IMR-90 (cell line): ENCODE results near the gene HMCES. TPM values are rescaled to one million over a fixed set of nuclear protein-coding genes. Genes with fewer than 3 reads are reported as not detected.

Experiments used
- ATAC-seq: fragments of 200-7000 bp; cut with Tn5 transposase; 2 replicates; pipeline ENCODE4 v1.9.1; 2020; ENCODE audit warnings: low read depth, mild to moderate bottlenecking, moderate library complexity
- BruUV-seq: library from RNA; stranded (reverse); fragments of 400-500 nt; replicated peaks from 2 replicates; lab custom pipeline; 2021; lab: Mats Ljungman, UMichigan
- CTCF ChIA-PET: fragments of 300-600 bp; formaldehyde crosslinking; extraction: SDS; loops from one replicate; lab custom pipeline; 2021; ENCODE audit warnings: antibody characterized with exemption; lab: Yijun Ruan, JAX
- POLR2A ChIA-PET: fragments of 300-600 bp; sonication (Branson Sonifier 250); formaldehyde crosslinking; loops from one replicate; lab custom pipeline; 2022; ENCODE audit warnings: antibody characterized with exemption; ENCODE audit not compliant: unreplicated experiment; lab: Charles Lee
- DNase-seq: peaks from one replicate; pipeline ENCODE4 v3.0.0; 2013
- H2AFZ ChIP-seq: replicated peaks from 2 replicates; pipeline ENCODE3; 2013; ENCODE audit warnings: low read length, mild to moderate bottlenecking; ENCODE audit not compliant: poor library complexity
- H2AK5ac ChIP-seq: 2 replicates; pipeline ENCODE4 v1.6.1; 2013; ENCODE audit warnings: low read depth, low read length, inconsistent platforms
- H2AK9ac ChIP-seq: replicated peaks from 2 replicates; pipeline ENCODE3; 2013; ENCODE audit warnings: mild to moderate bottlenecking, low read depth, low read length, moderate library complexity; ENCODE audit not compliant: poor library complexity
- H2BK120ac ChIP-seq: 2 replicates; pipeline ENCODE4 v1.6.1; 2013; ENCODE audit warnings: low read depth, low read length, inconsistent platforms
- H2BK15ac ChIP-seq: 3 replicates; pipeline ENCODE4 v1.6.1; 2013; ENCODE audit warnings: low read depth, low read length, inconsistent platforms
- H2BK20ac ChIP-seq: 2 replicates; pipeline ENCODE4 v1.6.1; 2013; ENCODE audit warnings: low read depth, mild to moderate bottlenecking, inconsistent platforms, low read length, moderate library complexity
- H2BK5ac ChIP-seq: 2 replicates; pipeline ENCODE4 v1.6.1; 2013; ENCODE audit warnings: mild to moderate bottlenecking, low read depth, low read length, inconsistent platforms; ENCODE audit not compliant: poor library complexity, severe bottlenecking
- H3K14ac ChIP-seq: replicated peaks from 2 replicates; pipeline ENCODE4 v1.6.1; 2013; ENCODE audit warnings: low read depth, low read length, inconsistent platforms
- H3K18ac ChIP-seq: 2 replicates; pipeline ENCODE4 v1.6.1; 2013; ENCODE audit warnings: low read depth, low read length, control low read depth
- H3K23ac ChIP-seq: 2 replicates; pipeline ENCODE4 v1.6.1; 2013; ENCODE audit warnings: low read depth, low read length, inconsistent platforms
- H3K27ac ChIP-seq: 2 replicates; pipeline ENCODE4 v1.5.1; 2013; ENCODE audit warnings: mild to moderate bottlenecking, control low read depth, low read length; ENCODE audit not compliant: insufficient read depth
- H3K27me3 ChIP-seq: 2 replicates; pipeline ENCODE4 v1.6.1; 2013; ENCODE audit warnings: low read length; ENCODE audit not compliant: control insufficient read depth, insufficient read depth
- H3K36me3 ChIP-seq: 2 replicates; pipeline ENCODE4 v1.6.1; 2013; ENCODE audit warnings: low read length, mixed read lengths; ENCODE audit not compliant: control insufficient read depth, insufficient read depth
- H3K4ac ChIP-seq: 2 replicates; pipeline ENCODE4 v1.6.1; 2013; ENCODE audit warnings: low read depth, low read length, inconsistent platforms
- H3K4me1 ChIP-seq: 2 replicates; pipeline ENCODE4 v1.6.1; 2013; ENCODE audit warnings: low read length, mixed read lengths; ENCODE audit not compliant: control insufficient read depth, insufficient read depth
- H3K4me2 ChIP-seq: 2 replicates; pipeline ENCODE4 v1.6.1; 2013; ENCODE audit warnings: low read depth, mild to moderate bottlenecking, control low read depth, low read length, moderate library complexity
- H3K4me3 ChIP-seq: 2 replicates; pipeline ENCODE4 v1.5.1; 2013; ENCODE audit warnings: low read depth, mild to moderate bottlenecking, control low read depth, low read length, moderate library complexity; ENCODE audit not compliant: insufficient read depth
- H3K56ac ChIP-seq: 2 replicates; pipeline ENCODE4 v1.6.1; 2013; ENCODE audit warnings: low read length, inconsistent platforms; ENCODE audit not compliant: insufficient read depth; ENCODE audit errors: extremely low read depth
- H3K79me1 ChIP-seq, 2 experiments: 2 replicates each; pipeline ENCODE4 v1.6.1; 2013; ENCODE audit warnings: low read length in 2 of 2, inconsistent platforms in 1 of 2, low read depth in 1 of 2
- H3K9ac ChIP-seq: 2 replicates; pipeline ENCODE4 v1.6.1; 2013; ENCODE audit warnings: low read depth, low read length, control low read depth
- H3K9me1 ChIP-seq: 2 replicates; pipeline ENCODE4 v1.6.1; 2013; ENCODE audit warnings: low read length, inconsistent platforms; ENCODE audit not compliant: insufficient read depth
- H3K9me3 ChIP-seq: 2 replicates; pipeline ENCODE4 v1.6.1; 2013; ENCODE audit warnings: low read length; ENCODE audit not compliant: control insufficient read depth, insufficient read depth
- H4K20me1 ChIP-seq: 2 replicates; pipeline ENCODE4 v1.6.1; 2013; ENCODE audit warnings: low read length, inconsistent platforms; ENCODE audit not compliant: insufficient read depth
- H4K5ac ChIP-seq: 2 replicates; pipeline ENCODE4 v1.6.1; 2013; ENCODE audit warnings: mild to moderate bottlenecking, low read depth, low read length, control low read depth
- H4K8ac ChIP-seq, 2 experiments: 2 replicates each; pipeline ENCODE4 v1.6.1; 2013; ENCODE audit warnings: low read depth in 2 of 2, low read length in 2 of 2, control low read depth in 1 of 2, inconsistent platforms in 1 of 2
- H4K91ac ChIP-seq: 2 replicates; pipeline ENCODE4 v1.6.1; 2013; ENCODE audit warnings: low read depth, low read length, inconsistent platforms; ENCODE audit not compliant: insufficient read depth
- BHLHE40 ChIP-seq: fragments of 150-350 bp; IDR thresholded peaks from 2 replicates; pipeline ENCODE4 v1.6.1; 2016; ENCODE audit warnings: mild to moderate bottlenecking, low read depth, low read length
- CEBPB ChIP-seq: IDR thresholded peaks from 2 replicates; pipeline ENCODE4 v1.6.1; 2012; ENCODE audit warnings: low read depth, low read length, improper control_type of control experiment
- FOS ChIP-seq: fragments of 150-350 bp; IDR thresholded peaks from 2 replicates; pipeline ENCODE4 v1.6.1; 2016; ENCODE audit warnings: low read depth, low read length
- MAFK ChIP-seq: IDR thresholded peaks from 2 replicates; pipeline ENCODE4 v1.6.1; 2012; ENCODE audit warnings: low read depth, low read length, improper control_type of control experiment
- MAZ ChIP-seq: IDR thresholded peaks from 2 replicates; pipeline ENCODE4 v1.6.1; 2012; ENCODE audit warnings: low read depth, mild to moderate bottlenecking, low read length, improper control_type of control experiment, moderate library complexity, borderline replicate concordance
- POLR2A ChIP-seq: IDR thresholded peaks from 2 replicates; pipeline ENCODE4 v1.6.1; 2012; ENCODE audit warnings: mild to moderate bottlenecking, low read depth, low read length
- RAD21 ChIP-seq: IDR thresholded peaks from 2 replicates; pipeline ENCODE4 v1.6.1; 2012; ENCODE audit warnings: low read length, improper control_type of control experiment
- RCOR1 ChIP-seq: IDR thresholded peaks from 2 replicates; pipeline ENCODE4 v1.6.1; 2012; ENCODE audit warnings: mild to moderate bottlenecking, low read length, improper control_type of control experiment; ENCODE audit not compliant: insufficient replicate concordance
- SMC3 ChIP-seq: fragments of 150-350 bp; IDR thresholded peaks from 2 replicates; pipeline ENCODE4 v1.6.1; 2016; ENCODE audit warnings: low read depth, mild to moderate bottlenecking, antibody characterized with exemption, low read length, moderate library complexity
- WGBS, 2 experiments: methylation state at CpG; one replicate each; pipeline versions ENCODE4 v1.1.5 to v1.1.7; 2013; ENCODE audit warnings: missing lambda C conversion rate in 2 of 2; ENCODE audit not compliant: insufficient read length in 1 of 2; ENCODE audit errors: extremely low coverage in 2 of 2; 5-methylcytosine and 5-hydroxymethylcytosine counted together
- dilution Hi-C: fragments of 300-500 bp; cut with HindIII; formaldehyde crosslinking; loops from one replicate; pipeline ENCODE4 v1.14.3; 2018; ENCODE audit warnings: low sequenced_read_pairs; ENCODE audit not compliant: unreplicated experiment
- in situ Hi-C: fragments of 300-500 bp; cut with MboI; formaldehyde crosslinking; loops from 3 replicates; pipeline ENCODE4 v1.14.3; 2019; ENCODE audit warnings: low sequenced_read_pairs, inconsistent platforms, mixed read lengths
- intact Hi-C: fragments of 100-400 bp; cut with micrococcal nuclease; formaldehyde crosslinking; loops from 2 replicates; pipeline ENCODE4 v1.10.0; 2022
- polyA plus RNA-seq, 3 experiments: library from polyadenylated mRNA; depleted of rRNA; stranded (reverse); fragments of >200 nt; gene quantifications; 2 replicates each; pipeline ENCODE4 v1.2.3, GENCODE V29; 2012; ENCODE audit warnings: low replicate concordance in 1 of 3
- total RNA-seq: library from RNA; depleted of rRNA; stranded (reverse); fragments of >200 nt; gene quantifications from 2 replicates; pipeline ENCODE4 v1.2.3, GENCODE V29; 2012
- TF ChIP-seq, protein P1 (sequence below): conservative IDR thresholded peaks from 2 replicates; pipeline ENCODE4 v1.5.1; 2012; ENCODE audit warnings: mild to moderate bottlenecking, low read depth, low read length, improper control_type of control experiment
- TF ChIP-seq, protein P2 (sequence below): fragments of 150-350 bp; IDR thresholded peaks from 2 replicates; pipeline ENCODE4 v1.6.1; 2017; ENCODE audit warnings: mild to moderate bottlenecking, antibody characterized with exemption, low read length, low read depth

HMCES gene
- total and polyA plus RNA-seq, 2 of the 4 experiments (the other 2 are of a cell fraction): 26.0 to 30.5 TPM

DNA sequence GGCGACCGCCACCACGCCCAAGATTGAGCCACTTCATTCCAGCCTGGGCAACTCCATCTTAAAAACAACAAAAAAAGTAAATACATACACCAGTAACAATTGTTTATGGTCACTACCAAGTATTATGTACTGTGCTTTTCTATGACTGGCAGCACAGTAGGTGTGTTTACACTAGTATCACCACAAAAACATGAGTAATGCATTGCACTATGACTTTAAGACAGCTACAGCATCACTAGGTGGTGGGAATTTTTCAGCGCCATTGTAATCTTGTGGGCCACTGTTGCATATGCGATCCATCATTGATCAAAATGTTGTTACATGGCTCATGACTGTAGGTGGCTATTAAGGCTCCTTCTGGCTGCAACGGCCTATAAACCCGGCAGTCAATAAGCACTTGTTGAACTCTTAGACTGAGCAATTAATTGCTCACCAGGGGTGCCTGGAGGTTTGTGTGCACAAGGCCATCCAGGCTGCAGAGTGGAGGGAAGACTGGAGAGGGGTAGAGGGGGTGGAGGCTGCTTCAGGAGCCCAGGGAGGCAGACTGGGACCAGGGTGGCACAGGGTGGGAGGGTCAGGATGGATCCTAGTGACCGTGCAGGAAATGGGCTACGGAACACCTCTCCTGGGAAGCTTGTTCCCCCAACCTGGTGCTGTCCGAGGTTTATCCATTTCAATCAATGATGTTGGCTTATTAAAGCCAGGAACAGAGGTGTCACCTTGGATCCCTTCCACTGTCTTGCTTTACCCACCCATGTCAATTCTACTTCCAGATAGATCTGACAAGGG lies 47.1 kb upstream of the HMCES start:
- ATAC-seq (no peak), DNase-seq (peak; percentile 54)
- H3K56ac ChIP-seq: no peak overlapping the region
- no peak overlapping the region for H3K4me3 ChIP-seq
- H4K8ac ChIP-seq: no peak overlapping the region
- POLR2A ChIA-PET: no interaction called here
- TF ChIP-seq, protein P1, sequence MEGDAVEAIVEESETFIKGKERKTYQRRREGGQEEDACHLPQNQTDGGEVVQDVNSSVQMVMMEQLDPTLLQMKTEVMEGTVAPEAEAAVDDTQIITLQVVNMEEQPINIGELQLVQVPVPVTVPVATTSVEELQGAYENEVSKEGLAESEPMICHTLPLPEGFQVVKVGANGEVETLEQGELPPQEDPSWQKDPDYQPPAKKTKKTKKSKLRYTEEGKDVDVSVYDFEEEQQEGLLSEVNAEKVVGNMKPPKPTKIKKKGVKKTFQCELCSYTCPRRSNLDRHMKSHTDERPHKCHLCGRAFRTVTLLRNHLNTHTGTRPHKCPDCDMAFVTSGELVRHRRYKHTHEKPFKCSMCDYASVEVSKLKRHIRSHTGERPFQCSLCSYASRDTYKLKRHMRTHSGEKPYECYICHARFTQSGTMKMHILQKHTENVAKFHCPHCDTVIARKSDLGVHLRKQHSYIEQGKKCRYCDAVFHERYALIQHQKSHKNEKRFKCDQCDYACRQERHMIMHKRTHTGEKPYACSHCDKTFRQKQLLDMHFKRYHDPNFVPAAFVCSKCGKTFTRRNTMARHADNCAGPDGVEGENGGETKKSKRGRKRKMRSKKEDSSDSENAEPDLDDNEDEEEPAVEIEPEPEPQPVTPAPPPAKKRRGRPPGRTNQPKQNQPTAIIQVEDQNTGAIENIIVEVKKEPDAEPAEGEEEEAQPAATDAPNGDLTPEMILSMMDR: no peak
- TF ChIP-seq FOS (no peak), SMC3 (no peak), MAFK (no peak), CEBPB (no peak), RAD21 (no peak), RCOR1 (no peak), POLR2A (no peak), MAZ (no peak), BHLHE40 (no peak)
- TF ChIP-seq, protein P2, sequence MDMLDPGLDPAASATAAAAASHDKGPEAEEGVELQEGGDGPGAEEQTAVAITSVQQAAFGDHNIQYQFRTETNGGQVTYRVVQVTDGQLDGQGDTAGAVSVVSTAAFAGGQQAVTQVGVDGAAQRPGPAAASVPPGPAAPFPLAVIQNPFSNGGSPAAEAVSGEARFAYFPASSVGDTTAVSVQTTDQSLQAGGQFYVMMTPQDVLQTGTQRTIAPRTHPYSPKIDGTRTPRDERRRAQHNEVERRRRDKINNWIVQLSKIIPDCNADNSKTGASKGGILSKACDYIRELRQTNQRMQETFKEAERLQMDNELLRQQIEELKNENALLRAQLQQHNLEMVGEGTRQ: no peak
- no peak overlapping the region for H3K4ac ChIP-seq
- no peak overlapping the region for H4K91ac ChIP-seq
- no peaks in the 10 kb centered on the region for H3K27me3 ChIP-seq
- H2BK120ac ChIP-seq: no peak overlapping the region
- no TSS peak for BruUV-seq
- H2AFZ ChIP-seq: no peak overlapping the region
- H2BK20ac ChIP-seq: peak overlapping the region; percentile 42; the same call in 1 of the 2 replicates
- 0 out of 2 replicates have a peak overlapping the region, but pooled peaks have one; percentile 58 for H2AK5ac ChIP-seq
- no peak overlapping the region for H3K18ac ChIP-seq
- intact Hi-C loops (no loop called here), dilution Hi-C loops (no loop called here), in situ Hi-C loops (no loop called here)
- no peak overlapping the region for H3K27ac ChIP-seq
- no peaks in the 10 kb centered on the region for H3K36me3 ChIP-seq
- H3K4me1 ChIP-seq: peaks cover 16% of the 10 kb centered on the region
- H3K9me3 ChIP-seq: no peaks in the 10 kb centered on the region
- CTCF ChIA-PET: interaction anchor here (0.7 kb wide), 1 partner anchor 32 kb away, joined by 6 read pairs; no protein-coding TSS in a partner anchor
- peak overlapping the region; percentile 82; the same call in 1 of the 2 replicates for H3K14ac ChIP-seq
- H2AK9ac ChIP-seq: no peak overlapping the region
- H3K23ac ChIP-seq: no peak overlapping the region
- 37% methylated on average over 3 of the region's 10 CpGs; no CpG with 5 or more reads in 1 of the 2 experiments for WGBS, 2 experiments
- peaks cover 0 to 14% of the 10 kb centered on the region in 2 experiments; a peak in 2 of 4 replicates for H3K79me1 ChIP-seq
- H3K9me1 ChIP-seq: peaks cover 21% of the 10 kb centered on the region
- H4K20me1 ChIP-seq: no peaks in the 10 kb centered on the region
- H3K9ac ChIP-seq: no peak overlapping the region
- no peak overlapping the region for H4K5ac ChIP-seq
- H2BK5ac ChIP-seq: no peak overlapping the region
- no peak overlapping the region for H3K4me2 ChIP-seq
- no peak overlapping the region for H2BK15ac ChIP-seq
